Heart right ventricle (tissue), 16 donors: ENCODE data around the gene GCK. TPM values are rescaled to one million over a fixed set of nuclear protein-coding genes. Genes with fewer than 3 reads are reported as not detected.

Experiments
- ATAC-seq, 8 donors: fragments of 200-7000 bp; cut with Tn5 transposase; one replicate each; pipeline ENCODE4 v1.9.1; 2020; ENCODE audit warnings: mild to moderate bottlenecking in 8 of 8, moderate library complexity in 8 of 8, moderate number of reproducible peaks in 1 of 8
- DNase-seq, 2 donors: peaks; one replicate each; pipeline ENCODE4 v3.0.0-alpha.2; 2020
- H3K27ac ChIP-seq, 10 donors: fragments of 200-600 bp; sonication (generic) in 2 of 10; one replicate each; pipeline versions ENCODE4 v1.5.0 to v1.8.0; 2020 to 2022; ENCODE audit warnings: mild to moderate bottlenecking in 3 of 10
- H3K27me3 ChIP-seq, 7 donors: fragments of 200-600 bp; one replicate each; pipeline ENCODE4 v1.8.0; 2021 to 2022; ENCODE audit warnings: mild to moderate bottlenecking in 2 of 7
- H3K36me3 ChIP-seq, 9 donors: fragments of 200-600 bp; sonication (generic) in 1 of 9; one replicate each; pipeline versions ENCODE4 v1.5.0 to v1.8.0; 2020 to 2022; ENCODE audit warnings: mild to moderate bottlenecking in 2 of 9
- H3K4me1 ChIP-seq, 9 donors: fragments of 200-600 bp; sonication (generic) in 1 of 9; one replicate each; pipeline versions ENCODE4 v1.5.0 to v1.8.0; 2020 to 2022; ENCODE audit warnings: mild to moderate bottlenecking in 4 of 9
- H3K4me3 ChIP-seq, 10 donors: fragments of 200-600 bp; sonication (generic) in 2 of 10; one replicate each; pipeline versions ENCODE4 v1.5.0 to v1.8.0; 2020 to 2022; ENCODE audit warnings: mild to moderate bottlenecking in 7 of 10, moderate library complexity in 2 of 10
- H3K9me3 ChIP-seq, 11 donors: fragments of 200-600 bp in 10 of 11; sonication (generic) in 2 of 11; one replicate each; pipeline versions ENCODE4 v1.5.0 to v1.8.0; 2013 to 2022; ENCODE audit warnings: mild to moderate bottlenecking in 2 of 11, control low read depth in 1 of 11, moderate library complexity in 1 of 11
- WGBS, 2 donors: extraction: QIAGEN DNeasy Blood & Tissue Kit; methylation state at CpG; one replicate each; pipeline ENCODE4 v1.1.7; 2013; ENCODE audit warnings: inconsistent platforms in 1 of 2; 5-methylcytosine and 5-hydroxymethylcytosine counted together
- intact Hi-C, 10 donors: fragments of 100-400 bp; cut with DNase I; formaldehyde crosslinking; loops; one replicate each; pipeline versions ENCODE4 v1.11.1 to v1.14.2; 2022
- polyA plus RNA-seq, 2 donors: library from polyadenylated mRNA; stranded (reverse); fragments of 200-250 nt; gene quantifications; one replicate each; pipeline ENCODE4 v1.2.3, GENCODE V29; 2013
- total RNA-seq, 10 donors: library from RNA; stranded (reverse); fragmentation: NEBNext Ultra II Directional in 3 of 10; extraction: Animal tissue kit (Norgen Biotek cat#: 25700) in 3 of 10; gene quantifications; one replicate each; pipeline versions ENCODE4 v1.2.1 to v1.2.4, GENCODE V29; 2021 to 2023
- TF ChIP-seq, protein P1 (sequence below), 9 donors: fragments of 200-600 bp; sonication (generic) in 2 of 9; IDR thresholded peaks; one replicate each; pipeline versions ENCODE4 v1.5.0 to v1.8.0; 2021 to 2022; ENCODE audit warnings: antibody characterized with exemption in 9 of 9, mild to moderate bottlenecking in 5 of 9, moderate library complexity in 1 of 9
- donor health status: Arrhythmogenic right ventricular cardiomyopathy.
- donor health status: ischemic (EF 13 %, LVEDD 7.1; RV severe dilation, severe dysfunction).
- donor health status: healthy with polysubstance abuse.
- donor health status: DM: no; HTN: yes; CAD: no.
- donor health status: DM: no; HTN: no; CAD: no.
- donor health status: ischemic (EF 25% LVEDD 6.9; RV normal size, moderate dysfunction).
- donor health status: ischemic (EF 25% LVEDD 5.7; RV mildly dilated, moderate dysfunction).
- donor health status: healthy.
- donor health status: DM: yes; HTN: yes; CAD: no.
- donor health status: Ischemic cardiomyopathy.
- donor health status: ischemic (EF 35%, LVEDD 5.7; RV mildly dilated, moderate dysfunction).
- donor health status: nonischemic (EF 11% LVEDD 7.7; RV severe dilation, severe dysfunction).
- donor health status: DM: yes; HTN: yes; CAD: no.
- donor health status: PGD.
- donor health status: ischemic (EF 29% LVEDD 5.4; RV normal size, mild dysfunction).
- donor health status: nonischemic (EF 23%, LVEDD 6.1; RV moderate dilation, normal function).

Gene GCK
- total and polyA plus RNA-seq, 12 donors = 0.50 to 6.0 (median 1.5) TPM

DNA sequence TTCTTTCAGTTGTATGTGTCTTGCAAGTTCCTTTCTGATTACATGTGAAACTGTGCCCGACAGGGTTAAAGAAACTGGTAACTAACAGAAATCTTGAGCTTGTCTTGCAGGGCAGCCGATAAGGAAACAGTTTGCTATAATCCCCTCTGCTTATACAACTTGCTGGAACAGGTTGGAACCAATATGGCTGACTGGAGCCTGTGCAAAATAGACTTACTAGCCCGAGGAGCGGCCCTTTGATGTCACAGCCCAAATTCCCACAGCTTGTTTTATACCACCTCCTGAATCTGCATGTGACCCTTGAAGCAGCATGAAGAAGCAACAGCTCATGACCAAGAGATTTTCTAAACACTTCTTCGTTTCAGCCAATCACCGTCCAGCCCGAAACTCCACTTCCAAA, 8.2 kb upstream of the GCK start:
- TF ChIP-seq, protein P1, sequence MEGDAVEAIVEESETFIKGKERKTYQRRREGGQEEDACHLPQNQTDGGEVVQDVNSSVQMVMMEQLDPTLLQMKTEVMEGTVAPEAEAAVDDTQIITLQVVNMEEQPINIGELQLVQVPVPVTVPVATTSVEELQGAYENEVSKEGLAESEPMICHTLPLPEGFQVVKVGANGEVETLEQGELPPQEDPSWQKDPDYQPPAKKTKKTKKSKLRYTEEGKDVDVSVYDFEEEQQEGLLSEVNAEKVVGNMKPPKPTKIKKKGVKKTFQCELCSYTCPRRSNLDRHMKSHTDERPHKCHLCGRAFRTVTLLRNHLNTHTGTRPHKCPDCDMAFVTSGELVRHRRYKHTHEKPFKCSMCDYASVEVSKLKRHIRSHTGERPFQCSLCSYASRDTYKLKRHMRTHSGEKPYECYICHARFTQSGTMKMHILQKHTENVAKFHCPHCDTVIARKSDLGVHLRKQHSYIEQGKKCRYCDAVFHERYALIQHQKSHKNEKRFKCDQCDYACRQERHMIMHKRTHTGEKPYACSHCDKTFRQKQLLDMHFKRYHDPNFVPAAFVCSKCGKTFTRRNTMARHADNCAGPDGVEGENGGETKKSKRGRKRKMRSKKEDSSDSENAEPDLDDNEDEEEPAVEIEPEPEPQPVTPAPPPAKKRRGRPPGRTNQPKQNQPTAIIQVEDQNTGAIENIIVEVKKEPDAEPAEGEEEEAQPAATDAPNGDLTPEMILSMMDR (IDR thresholded peaks at IDR 0.05) = no peak
- DNase-seq = no peak
- Histone ChIP-seq H3K27me3 (peaks cover 0 to 17% (median 11%) of the 10 kb centered on the region in 7 donors), H3K36me3 (no peaks in the 10 kb centered on the region), H3K4me1 (peaks cover 3 to 14% (median 12%) of the 10 kb centered on the region in 9 donors), H3K4me3 (no peak overlapping the region), H3K9me3 (no peaks in the 10 kb centered on the region), H3K27ac (no peak overlapping the region)
- intact Hi-C loops = loop anchor here in 9 of 10 donors (2.0 to 10.0 kb wide), 8 partner anchors 53 to 125 kb away; partner anchors contain the start of genes MYL7 (in 2 of the 9) and POLM (in 1 of the 9)
- 79 to 84% methylated on average over 7 of the region's 7 CpGs for WGBS, 2 donors
- ATAC-seq = no peak

DNA sequence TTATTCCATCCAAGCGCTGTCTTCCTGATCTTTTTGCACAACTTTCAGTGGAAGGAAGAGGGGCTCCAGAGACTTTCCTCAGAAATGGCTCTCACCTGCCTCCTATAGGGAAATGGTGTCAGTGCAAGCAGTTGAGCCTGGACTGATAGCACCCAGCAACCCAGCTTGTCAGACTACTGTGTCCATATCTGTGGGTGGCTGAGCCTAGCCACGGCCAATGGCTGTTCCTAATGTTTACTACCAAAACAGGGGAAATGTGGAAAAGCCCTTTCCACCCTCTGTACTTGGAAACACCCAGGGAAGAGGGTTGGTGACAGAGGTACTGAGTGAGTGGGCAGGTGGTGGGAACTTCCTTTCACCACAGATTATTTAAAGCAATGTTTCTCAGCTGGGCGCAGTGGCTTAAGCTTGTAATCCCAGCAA, 7.2 kb upstream of the GCK start:
- ATAC-seq = peak in 6 of 8 donors; percentile 23 to 66 (median 52)

DNA sequence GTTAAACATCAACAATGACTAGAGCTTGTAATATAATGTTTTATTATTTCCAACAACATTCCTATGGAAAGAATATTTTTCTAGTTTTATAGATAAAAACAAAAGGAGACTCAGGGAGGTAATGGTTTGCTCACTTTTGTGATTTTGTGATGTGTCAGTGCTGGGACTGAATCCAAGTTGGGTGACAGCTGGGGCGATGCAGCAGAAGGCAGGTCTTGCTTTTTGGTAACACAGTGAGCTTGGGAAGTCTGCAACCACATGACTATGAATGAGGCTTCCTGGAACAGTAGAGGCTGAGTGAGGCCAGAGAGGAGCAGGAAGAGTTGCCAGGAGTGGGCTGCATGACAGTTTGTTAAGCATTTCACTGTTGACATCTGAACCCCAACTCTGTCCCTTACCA, 6.7 kb upstream of the GCK start:
- WGBS, 2 donors = 13 to 28% methylated on average over 1 of the region's 1 CpG
- Histone ChIP-seq H3K4me3 (no peak overlapping the region), H3K27ac (no peak overlapping the region), H3K4me1 (peaks cover 0 to 5% (median 0%) of the 10 kb centered on the region in 9 donors), H3K9me3 (no peaks in the 10 kb centered on the region), H3K36me3 (no peaks in the 10 kb centered on the region), H3K27me3 (peaks cover 0 to 25% (median 20%) of the 10 kb centered on the region in 7 donors)
- TF ChIP-seq, protein P1 (IDR thresholded peaks at IDR 0.05) = no peak
- DNase-seq (no peak), ATAC-seq (no peak)
- intact Hi-C loops = loop anchor here in 9 of 10 donors (2.0 to 10.0 kb wide), 8 partner anchors 51 to 124 kb away; partner anchors contain the start of genes MYL7 (in 2 of the 9) and POLM (in 1 of the 9)

More for the DNA sequence above, 7.2 kb upstream of the GCK start:
- 31 to 35% methylated on average over 3 of the region's 3 CpGs for WGBS, 2 donors
- no peak overlapping the region for H3K4me3 ChIP-seq
- H3K27me3 ChIP-seq = peaks cover 0 to 21% (median 18%) of the 10 kb centered on the region in 7 donors
- H3K36me3 ChIP-seq = no peaks in the 10 kb centered on the region
- no peaks in the 10 kb centered on the region for H3K9me3 ChIP-seq
- intact Hi-C loops = loop anchor here in 9 of 10 donors (2.0 to 10.0 kb wide), 8 partner anchors 52 to 124 kb away; partner anchors contain the start of genes MYL7 (in 2 of the 9) and POLM (in 1 of the 9)
- peak in 1 of 2 donors; percentile 30 for DNase-seq
- no peak overlapping the region for H3K27ac ChIP-seq
- TF ChIP-seq, protein P1 (IDR thresholded peaks at IDR 0.05) = peak; percentile 32 to 72 (median 64)
- peaks cover 0 to 5% (median 2%) of the 10 kb centered on the region in 9 donors for H3K4me1 ChIP-seq

DNA sequence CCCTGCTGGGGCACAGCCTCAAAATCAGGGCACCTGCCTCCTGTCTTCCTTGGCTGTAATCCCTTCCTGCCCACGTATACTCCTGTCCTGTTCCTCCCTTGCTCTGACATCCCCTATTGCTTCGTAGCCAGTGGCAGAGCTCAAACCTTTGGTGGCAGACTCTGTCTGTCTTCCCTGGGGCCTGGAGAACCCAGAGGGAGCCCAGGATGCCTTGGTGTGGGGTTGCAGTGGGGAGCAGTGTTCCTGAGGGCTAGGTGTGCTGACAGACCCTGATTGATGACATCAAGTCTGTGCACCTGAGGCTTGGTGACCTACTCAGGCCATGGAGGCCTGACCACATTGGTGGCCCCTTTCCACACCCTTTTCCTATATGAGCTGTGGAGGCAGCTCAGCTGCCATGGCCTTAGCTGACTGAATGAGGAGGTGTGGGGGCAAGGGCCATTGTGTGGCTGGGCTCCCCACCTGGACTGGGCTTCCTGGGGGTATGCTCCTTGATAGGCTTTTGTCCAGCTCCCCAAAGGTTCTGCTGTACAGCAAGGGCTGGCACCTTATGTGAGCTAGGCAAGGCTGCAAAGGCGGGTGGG, 5.4 kb upstream of the GCK start:
- Histone ChIP-seq H3K36me3 (no peaks in the 10 kb centered on the region), H3K27ac (no peak overlapping the region), H3K4me1 (peaks cover 0 to 5% (median 0%) of the 10 kb centered on the region in 9 donors), H3K4me3 (no peak overlapping the region), H3K27me3 (peaks cover 0 to 25% (median 20%) of the 10 kb centered on the region in 7 donors), H3K9me3 (no peaks in the 10 kb centered on the region)
- DNase-seq (no peak), ATAC-seq (peak in 1 of 8 donors; percentile 36)
- intact Hi-C loops = loop anchor here in 8 of 10 donors (5.0 to 10.0 kb wide), 7 partner anchors 50 to 122 kb away; partner anchors contain the start of genes MYL7 (in 2 of the 8) and POLM (in 1 of the 8)
- WGBS, 2 donors = 87 to 93% methylated on average over 3 of the region's 3 CpGs
- TF ChIP-seq, protein P1 (IDR thresholded peaks at IDR 0.05) = no peak
